H1 (cell line): ENCODE measurements around the gene TMPRSS4. TPM values are rescaled to one million over a fixed set of nuclear protein-coding genes. Genes with fewer than 3 reads are reported as not detected.

Experiments used
- CTCF ChIA-PET: fragments of 300-600 bp; sonication (Branson Sonifier 250); formaldehyde crosslinking; loops from one replicate; lab custom pipeline; 2021; ENCODE audit not compliant: partially characterized antibody; lab: Charles Lee
- POLR2A ChIA-PET: fragments of 300-600 bp; sonication (Branson Sonifier 250); formaldehyde crosslinking; loops from one replicate; lab custom pipeline; 2021; ENCODE audit warnings: inconsistent platforms; ENCODE audit not compliant: partially characterized antibody; lab: Charles Lee
- DNase-seq, 2 experiments: peaks; one replicate each; pipeline versions ENCODE4 v3.0.0 to v3.0.0-alpha.2; 2010 to 2022; ENCODE audit warnings: low spot score in 2 of 2, low read depth in 1 of 2, mixed read lengths in 1 of 2
- FAIRE-seq: peaks from 2 replicates; lab custom pipeline; 2011; peaks lifted over from hg19 to GRCh38; lab: Jason Lieb, UNC
- H2AFZ ChIP-seq: 2 replicates; pipeline ENCODE4 v1.8.1; 2012; ENCODE audit warnings: low read length, inconsistent platforms
- H2AK5ac ChIP-seq: 2 replicates; pipeline ENCODE4 v1.6.1; 2013; ENCODE audit warnings: low read depth, low read length
- H2BK120ac ChIP-seq: replicated peaks from 2 replicates; pipeline ENCODE3; 2013; ENCODE audit warnings: low read depth, low read length, inconsistent platforms
- H2BK12ac ChIP-seq: 2 replicates; pipeline ENCODE4 v1.6.1; 2013; ENCODE audit warnings: low read depth, low read length
- H2BK15ac ChIP-seq: 2 replicates; pipeline ENCODE4 v1.6.1; 2013; ENCODE audit warnings: low read length
- H2BK20ac ChIP-seq: 2 replicates; pipeline ENCODE4 v1.6.1; 2013; ENCODE audit warnings: low read length
- H2BK5ac ChIP-seq: 2 replicates; pipeline ENCODE4 v1.6.1; 2013; ENCODE audit warnings: low read depth, low read length
- H3K14ac ChIP-seq: 2 replicates; pipeline ENCODE4 v1.6.1; 2013; ENCODE audit warnings: inconsistent platforms; ENCODE audit not compliant: insufficient read length
- H3K18ac ChIP-seq: 2 replicates; pipeline ENCODE4 v1.6.1; 2013; ENCODE audit warnings: low read length; ENCODE audit errors: extremely low read depth
- H3K23ac ChIP-seq: 2 replicates; pipeline ENCODE4 v1.6.1; 2013; ENCODE audit warnings: inconsistent platforms; ENCODE audit not compliant: insufficient read length
- H3K23me2 ChIP-seq: 2 replicates; pipeline ENCODE4 v1.6.1; 2013; ENCODE audit warnings: low read depth, low read length
- H3K27ac ChIP-seq: 2 replicates; pipeline ENCODE4 v1.6.1; 2011; ENCODE audit warnings: low read depth, low read length, inconsistent platforms
- H3K27me3 ChIP-seq, 4 experiments: replicated peaks in 1 of 4; 1 replicate in 1 of 4; 2 replicates in 3 of 4; pipeline versions ENCODE4 v1.6.1 to v1.8.1; 2011 to 2013; ENCODE audit warnings: low read length in 3 of 4, mild to moderate bottlenecking in 3 of 4, inconsistent platforms in 2 of 4, mixed read lengths in 2 of 4, moderate library complexity in 1 of 4; ENCODE audit not compliant: control insufficient read depth in 3 of 4, insufficient read depth in 3 of 4; ENCODE audit errors: extremely low read depth in 1 of 4
- H3K36me3 ChIP-seq, 4 experiments: 2 replicates each; pipeline versions ENCODE4 v1.6.1 to v1.8.1; 2011 to 2013; ENCODE audit warnings: mild to moderate bottlenecking in 4 of 4, low read length in 3 of 4, moderate library complexity in 2 of 4, control low read depth in 1 of 4, inconsistent platforms in 1 of 4; ENCODE audit not compliant: insufficient read depth in 4 of 4, control insufficient read depth in 2 of 4
- H3K4ac ChIP-seq: replicated peaks from 2 replicates; pipeline ENCODE3; 2013; ENCODE audit warnings: low read length, low read depth, mixed read lengths, inconsistent platforms; ENCODE audit not compliant: insufficient read length
- H3K4me1 ChIP-seq, 4 experiments: replicated peaks in 1 of 4; 1 replicate in 1 of 4; 2 replicates in 3 of 4; pipeline versions ENCODE4 v1.6.1 to v1.8.1; 2011 to 2013; ENCODE audit warnings: low read length in 3 of 4, inconsistent platforms in 2 of 4, mixed read lengths in 1 of 4; ENCODE audit not compliant: insufficient read depth in 4 of 4, control insufficient read depth in 3 of 4
- H3K4me2 ChIP-seq, 2 experiments: 2 replicates each; pipeline versions ENCODE4 v1.6.1 to v1.8.1; 2011 to 2013; ENCODE audit warnings: low read depth in 2 of 2, low read length in 2 of 2, control low read depth in 1 of 2, inconsistent platforms in 1 of 2, mild to moderate bottlenecking in 1 of 2; ENCODE audit not compliant: insufficient read depth in 1 of 2
- H3K4me3 ChIP-seq, 4 experiments: fragments of 200-600, 300-600 bp in 1 of 4; sonication (generic), shearing (Covaris generic), sonication (Bioruptor Twin) in 1 of 4; 2 replicates each; pipeline versions ENCODE4 v1.5.1 to v1.8.1; 2011 to 2016; ENCODE audit warnings: low read length in 4 of 4, low read depth in 3 of 4, control low read depth in 2 of 4, inconsistent platforms in 2 of 4, mild to moderate bottlenecking in 2 of 4, mixed read lengths in 1 of 4, moderate library complexity in 1 of 4; ENCODE audit not compliant: insufficient read depth in 2 of 4; ENCODE audit errors: extremely low read depth in 1 of 4
- H3K56ac ChIP-seq: replicated peaks from 2 replicates; pipeline ENCODE3; 2013; ENCODE audit warnings: low read depth, mild to moderate bottlenecking, mixed read lengths, low read length, inconsistent platforms; ENCODE audit not compliant: insufficient read length
- H3K79me1 ChIP-seq: 2 replicates; pipeline ENCODE4 v1.6.1; 2013; ENCODE audit warnings: low read depth, low read length, control low read depth
- H3K79me2 ChIP-seq, 2 experiments: 2 replicates each; pipeline versions ENCODE4 v1.6.1 to v1.8.1; 2012 to 2013; ENCODE audit warnings: low read length in 2 of 2, mild to moderate bottlenecking in 2 of 2, inconsistent platforms in 1 of 2; ENCODE audit not compliant: insufficient read depth in 2 of 2, control insufficient read depth in 1 of 2
- H3K9ac ChIP-seq, 4 experiments: replicated peaks in 1 of 4; 1 replicate in 1 of 4; 2 replicates in 3 of 4; pipeline versions ENCODE4 v1.6.1 to v1.8.1; 2011 to 2013; ENCODE audit warnings: low read depth in 3 of 4, low read length in 3 of 4, control low read depth in 2 of 4, mild to moderate bottlenecking in 2 of 4, moderate library complexity in 2 of 4, inconsistent platforms in 1 of 4; ENCODE audit errors: extremely low read depth in 1 of 4
- H3K9me3 ChIP-seq, 2 experiments: 2 replicates each; pipeline versions ENCODE4 v1.6.1 to v1.8.1; 2012 to 2013; ENCODE audit warnings: mild to moderate bottlenecking in 2 of 2, moderate library complexity in 2 of 2, control low read depth in 1 of 2, inconsistent platforms in 1 of 2, low read depth in 1 of 2, low read length in 1 of 2, mixed read lengths in 1 of 2; ENCODE audit not compliant: insufficient read depth in 2 of 2
- H4K20me1 ChIP-seq, 2 experiments: replicated peaks in 1 of 2; 2 replicates each; pipeline versions ENCODE3 to v1.8.1; 2011 to 2013; ENCODE audit warnings: inconsistent platforms in 2 of 2, low read length in 2 of 2, mild to moderate bottlenecking in 1 of 2; ENCODE audit not compliant: insufficient read depth in 2 of 2, control insufficient read depth in 1 of 2
- H4K5ac ChIP-seq: 2 replicates; pipeline ENCODE4 v1.6.1; 2013; ENCODE audit warnings: low read length, low read depth, mixed read lengths, inconsistent platforms; ENCODE audit not compliant: insufficient read length
- H4K8ac ChIP-seq: 2 replicates; pipeline ENCODE4 v1.8.0; 2013; ENCODE audit warnings: mild to moderate bottlenecking, moderate library complexity, low read length, inconsistent platforms; ENCODE audit not compliant: insufficient read depth; ENCODE audit errors: extremely low read depth
- H4K91ac ChIP-seq: replicated peaks from 2 replicates; pipeline ENCODE3; 2013; ENCODE audit warnings: low read length, mixed read lengths, inconsistent platforms; ENCODE audit not compliant: insufficient read length
- CEBPB ChIP-seq: IDR thresholded peaks from 2 replicates; pipeline ENCODE4 v1.6.1; 2012; ENCODE audit warnings: low read depth, low read length
- EGR1 ChIP-seq: IDR thresholded peaks from 2 replicates; pipeline ENCODE4 v1.6.1; 2011; ENCODE audit warnings: low read depth, low read length, borderline replicate concordance
- HDAC2 ChIP-seq, 2 experiments: fragments of 300-600 bp in 1 of 2; sonication (generic) in 1 of 2; IDR thresholded peaks; 2 replicates each; pipeline ENCODE4 v1.6.1; 2011 to 2012; ENCODE audit warnings: low read depth in 2 of 2, low read length in 2 of 2, mild to moderate bottlenecking in 2 of 2, moderate library complexity in 2 of 2, borderline replicate concordance in 1 of 2, inconsistent platforms in 1 of 2
- JUN ChIP-seq: IDR thresholded peaks from 2 replicates; pipeline ENCODE4 v1.6.1; 2011; ENCODE audit warnings: low read depth, mild to moderate bottlenecking, improper control_type of control experiment, low read length
- PHF8 ChIP-seq: fragments of 200-600 bp; sonication (generic); conservative IDR thresholded peaks from 2 replicates; pipeline ENCODE4 v1.7.1; 2012; ENCODE audit warnings: low read depth, mild to moderate bottlenecking, inconsistent platforms, low read length, moderate library complexity
- POLR2A ChIP-seq, 2 experiments: IDR thresholded peaks; 1 replicate in 1 of 2; 2 replicates in 1 of 2; pipeline ENCODE4 v1.6.1; 2011; ENCODE audit warnings: low read depth in 2 of 2, low read length in 2 of 2, mild to moderate bottlenecking in 2 of 2; ENCODE audit errors: control extremely low read depth in 1 of 2
- RFX5 ChIP-seq: IDR thresholded peaks from 2 replicates; pipeline ENCODE4 v1.6.1; 2011; ENCODE audit warnings: low read depth, low read length, improper control_type of control experiment, borderline replicate concordance
- TBP ChIP-seq: IDR thresholded peaks from 2 replicates; pipeline ENCODE4 v1.6.1; 2011; ENCODE audit warnings: low read depth, low read length, improper control_type of control experiment
- TEAD4 ChIP-seq: IDR thresholded peaks from 2 replicates; pipeline ENCODE4 v1.6.1; 2012; ENCODE audit warnings: low read depth, low read length, inconsistent platforms, mixed read lengths
- WGBS, 2 experiments: shearing (Covaris generic) in 1 of 2; methylation state at CpG; one replicate each; pipeline versions ENCODE4 v1.1.6 to v1.1.7; 2013 to 2015; ENCODE audit warnings: low lambda C conversion rate in 2 of 2, mixed read lengths in 2 of 2, inconsistent platforms in 1 of 2, low coverage in 1 of 2, missing lambda C conversion rate in 1 of 2; ENCODE audit not compliant: insufficient replicate concordance in 2 of 2, insufficient coverage in 1 of 2, insufficient read length in 1 of 2; ENCODE audit errors: extremely low coverage in 1 of 2, missing lambda C conversion rate in 1 of 2; 5-methylcytosine and 5-hydroxymethylcytosine counted together
- polyA plus RNA-seq, 7 experiments: library from polyadenylated mRNA; depleted of rRNA in 3 of 7; stranded (reverse) in 5 of 7; unstranded in 2 of 7; fragments of >200 nt in 5 of 7; fragments of 200-250 nt in 2 of 7; gene quantifications; 1 replicate in 5 of 7; 2 replicates in 1 of 7; 4 replicates in 1 of 7; pipeline versions ENCODE4 v1.2.1 to v1.2.3, GENCODE V29; 2011 to 2013; ENCODE audit warnings: missing spikeins in 2 of 7, mixed read lengths in 2 of 7
- total RNA-seq: library from RNA; stranded (reverse); fragmentation: NEBNext Ultra II Directional; extraction: Animal tissue kit (Norgen Biotek cat#: 25700); gene quantifications from 2 replicates; pipeline ENCODE4 v1.2.1, GENCODE V29; 2021
- TF ChIP-seq, protein P1 (sequence below): IDR thresholded peaks from 2 replicates; pipeline ENCODE4 v1.6.1; 2011; ENCODE audit warnings: low read depth, mild to moderate bottlenecking, low read length; ENCODE audit not compliant: insufficient read depth
- TF ChIP-seq, protein P2 (sequence below): IDR thresholded peaks from 2 replicates; pipeline ENCODE4 v1.6.1; 2012; ENCODE audit warnings: inconsistent platforms

TMPRSS4 gene
- total and polyA plus RNA-seq, 2 of the 8 experiments (the other 6 are each of a cell fraction or from before 2014, with no cell fraction given) = 0.11 to 0.58 TPM

- H2BK15ac ChIP-seq = no peak overlapping the region
- H4K20me1 ChIP-seq = no peaks in the 10 kb centered on the region
- no peak overlapping the region for H3K56ac ChIP-seq
- H2BK12ac ChIP-seq = no peak overlapping the region
- H3K18ac ChIP-seq = no peak overlapping the region
- no peak overlapping the region for H3K9ac ChIP-seq
- H3K27me3 ChIP-seq = no peaks in the 10 kb centered on the region
- H3K4ac ChIP-seq = no peak overlapping the region
- no peak overlapping the region for H2AFZ ChIP-seq
- H4K8ac ChIP-seq = no peak overlapping the region
- H3K79me2 ChIP-seq = no peaks in the 10 kb centered on the region
- H3K9me3 ChIP-seq = no peaks in the 10 kb centered on the region
- H3K4me3 ChIP-seq = no peak overlapping the region
- FAIRE-seq (no peak), DNase-seq (no peak)
- peaks cover 0 to 7% (median 4%) of the 10 kb centered on the region in 4 experiments; a peak in 5 of 7 replicates for H3K4me1 ChIP-seq
- no peak overlapping the region for H2BK20ac ChIP-seq
- no peak overlapping the region for H2BK120ac ChIP-seq
- no peaks in the 10 kb centered on the region for H3K79me1 ChIP-seq
- no peak overlapping the region for H3K27ac ChIP-seq
- H2AK5ac ChIP-seq = no peak overlapping the region
- H3K23me2 ChIP-seq = no peaks in the 10 kb centered on the region
- no peaks in the 10 kb centered on the region for H3K36me3 ChIP-seq
- H4K5ac ChIP-seq = no peak overlapping the region
- H4K91ac ChIP-seq = no peak overlapping the region
- CTCF ChIA-PET = interaction anchor here (0.6 to 1.9 kb wide), 13 partner anchors 9 to 264 kb away, joined by 3 to 11 read pairs (median 3); no protein-coding TSS in a partner anchor
- no peak overlapping the region for H3K14ac ChIP-seq
- H3K23ac ChIP-seq = no peak overlapping the region
- WGBS, 2 experiments = 87% methylated on average over 3 of the region's 3 CpGs; no CpG with 5 or more reads in 1 of the 2 experiments
- no peak overlapping the region for H2BK5ac ChIP-seq
- POLR2A ChIA-PET = no interaction called here
- no peak overlapping the region for H3K4me2 ChIP-seq
- TF ChIP-seq CEBPB (no peak), HDAC2 (IDR thresholded peaks at IDR 0.05; ENCODE audit: borderline replicate concordance in 1 of 2, low read depth in 2 of 2, low read length in 2 of 2) (0 out of 4 replicates have a peak, but pooled peaks of 1 of the 2 experiments have one; percentile 18), JUN (no peak), RFX5 (no peak), TBP (no peak), PHF8 (no peak), POLR2A (IDR thresholded peaks at IDR 0.05; ENCODE audit: control extremely low read depth in 1 of 2, low read depth in 2 of 2, low read length in 2 of 2) (no peak), TEAD4 (peak; percentile 58; the same call in 1 of the 2 replicates), EGR1 (no peak)
- TF ChIP-seq, protein P1, sequence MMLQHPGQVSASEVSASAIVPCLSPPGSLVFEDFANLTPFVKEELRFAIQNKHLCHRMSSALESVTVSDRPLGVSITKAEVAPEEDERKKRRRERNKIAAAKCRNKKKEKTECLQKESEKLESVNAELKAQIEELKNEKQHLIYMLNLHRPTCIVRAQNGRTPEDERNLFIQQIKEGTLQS = no peak
- TF ChIP-seq, protein P2, sequence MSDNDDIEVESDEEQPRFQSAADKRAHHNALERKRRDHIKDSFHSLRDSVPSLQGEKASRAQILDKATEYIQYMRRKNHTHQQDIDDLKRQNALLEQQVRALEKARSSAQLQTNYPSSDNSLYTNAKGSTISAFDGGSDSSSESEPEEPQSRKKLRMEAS = no peak
Observed at GRCh38 chr11:118071416-118072030, 5.4 kb upstream of the TMPRSS4 start.
